ENCODE data around the gene CELSR3. TPM values are rescaled to one million over a fixed set of nuclear protein-coding genes. Genes with fewer than 3 reads are reported as not detected.

Gene CELSR3
- total RNA-seq, 1 experiment from 2014 or later = 23.9 TPM

DNA sequence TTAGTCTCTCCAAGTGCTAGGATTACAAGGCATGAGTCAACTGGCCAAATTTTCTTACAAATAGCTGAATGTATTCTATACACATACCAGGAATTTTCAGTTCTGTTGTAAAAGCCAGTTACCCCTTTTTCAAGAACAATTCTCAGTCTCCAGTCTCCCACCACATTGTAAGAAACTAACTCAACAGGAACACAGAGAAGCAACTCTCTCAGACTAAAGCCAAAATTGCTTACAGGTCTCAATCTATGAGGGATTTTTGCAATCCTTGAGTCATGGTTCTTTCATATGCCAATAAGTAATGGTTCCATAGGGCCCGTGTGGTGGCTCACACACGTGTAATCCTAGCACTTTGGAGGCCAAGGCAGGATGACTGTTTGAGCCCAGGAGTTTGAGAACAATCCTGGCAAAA is 45.8 kb upstream of the CELSR3 start:
- DNase-seq = no peak
- Histone ChIP-seq H2BK5ac (ENCODE audit: insufficient read length, low read length) (no peak overlapping the region), H3K56ac (ENCODE audit: insufficient read length, low read depth, low read length) (no peak overlapping the region), H3K9me3 (ENCODE audit: control insufficient read depth, low read depth, low read length) (no peaks in the 10 kb centered on the region), H2BK12ac (ENCODE audit: insufficient read length, low read depth, low read length) (no peak overlapping the region), H3K4ac (ENCODE audit: low read depth, low read length) (no peak overlapping the region), H3K23ac (ENCODE audit: insufficient read length, low read depth, low read length) (no peak overlapping the region), H4K91ac (ENCODE audit: insufficient read length, low read depth, low read length) (no peak overlapping the region), H3K27ac (ENCODE audit: insufficient read length, low read depth, low read length) (no peak overlapping the region), H2BK120ac (ENCODE audit: low read depth, low read length, poor library complexity, severe bottlenecking) (no peak overlapping the region), H3K79me1 (ENCODE audit: insufficient read depth, low read depth, low read length, poor library complexity, severe bottlenecking) (peaks cover 5% of the 10 kb centered on the region), H3K4me1 (ENCODE audit: insufficient read depth, low read length) (no peaks in the 10 kb centered on the region; the same call in 1 of the 2 replicates), H4K20me1 (ENCODE audit: control insufficient read depth, insufficient read depth, insufficient read length) (no peaks in the 10 kb centered on the region), H3K79me2 (ENCODE audit: insufficient read depth, low read length) (peaks cover 68% of the 10 kb centered on the region; the same call in 1 of the 2 replicates), H3T11ph (ENCODE audit: low read length) (no peak overlapping the region), H3K4me2 (ENCODE audit: insufficient read depth, insufficient read length, low read length) (no peak overlapping the region), H3K23me2 (ENCODE audit: insufficient read length, low read depth, low read length, poor library complexity, severe bottlenecking) (no peaks in the 10 kb centered on the region), H4K8ac (replicated peaks; ENCODE audit: insufficient read length, low read depth, low read length) (no peak overlapping the region), H3K14ac (ENCODE audit: insufficient read depth, low read length) (no peak overlapping the region), H2AFZ (ENCODE audit: low read length) (no peak overlapping the region), H3K18ac (ENCODE audit: insufficient read length, low read depth, low read length) (no peak overlapping the region), H2BK20ac (ENCODE audit: low read depth, low read length, poor library complexity, severe bottlenecking) (no peak overlapping the region), H3K27me3 (ENCODE audit: insufficient read depth, low read length) (no peaks in the 10 kb centered on the region), H2BK15ac (ENCODE audit: low read depth, low read length) (no peak overlapping the region), H2AK5ac (ENCODE audit: insufficient read length, low read length) (no peak overlapping the region), H4K5ac (ENCODE audit: insufficient read length, low read depth, low read length) (no peak overlapping the region), H3K9ac (ENCODE audit: extremely low read depth, insufficient read length, low read length) (no peak overlapping the region)
- TF ChIP-seq CTCF (conservative IDR thresholded peaks at IDR 0.05) = no peak
- Mint-ChIP-seq H3K27me3 (ENCODE audit: low read depth) (no peaks in the 10 kb centered on the region), H3K9me3 (no peaks in the 10 kb centered on the region), H3K36me3 (ENCODE audit: insufficient read depth in 1 of 3, low read depth in 3 of 3) (peaks cover 42 to 78% (median 75%) of the 10 kb centered on the region in 3 experiments), H3K4me3 (no peak overlapping the region; a peak in 1 of 5 replicates), H3K27ac (peak overlapping the region in 2 of 3 experiments; percentile 92 to 94; a peak in 3 of 7 replicates), H3K4me1 (peaks cover 32 to 36% of the 10 kb centered on the region in 2 experiments)
- WGBS (ENCODE audit: extremely low coverage, insufficient read length, low lambda C conversion rate) = no CpG with 5 or more reads among the region's 2 CpGs

Measured in H9 (cell line).